Aorta (tissue), 5 donors: Measurements from ENCODE around the gene BRD4. TPM values are rescaled to one million over a fixed set of nuclear protein-coding genes. Genes with fewer than 3 reads are reported as not detected.

Experiments used
- ATAC-seq: fragments of 200-7000 bp; cut with Tn5 transposase; one replicate; pipeline ENCODE4 v1.9.1; 2022; ENCODE audit warnings: moderate library complexity; ENCODE audit not compliant: low FRiP score
- DNase-seq, 2 donors: peaks; one replicate each; pipeline ENCODE4 v3.0.0-alpha.2; 2020
- H3K27ac ChIP-seq, 2 donors: one replicate each; pipeline ENCODE4 v1.5.1; 2013; ENCODE audit warnings: low read length in 2 of 2, mild to moderate bottlenecking in 2 of 2, moderate library complexity in 2 of 2, control low read depth in 1 of 2, inconsistent platforms in 1 of 2, low read depth in 1 of 2
- H3K27me3 ChIP-seq, 2 donors: one replicate each; pipeline ENCODE4 v1.6.1; 2013; ENCODE audit warnings: control low read depth in 1 of 2, low read length in 1 of 2, mild to moderate bottlenecking in 1 of 2, moderate library complexity in 1 of 2; ENCODE audit not compliant: insufficient read depth in 2 of 2, control insufficient read depth in 1 of 2
- H3K36me3 ChIP-seq, 2 donors: one replicate each; pipeline ENCODE4 v1.6.1; 2013; ENCODE audit warnings: control low read depth in 1 of 2, low read length in 1 of 2, mild to moderate bottlenecking in 1 of 2; ENCODE audit not compliant: insufficient read depth in 2 of 2, control insufficient read depth in 1 of 2
- H3K4me1 ChIP-seq, 2 donors: one replicate each; pipeline ENCODE4 v1.6.1; 2013; ENCODE audit warnings: low read length in 2 of 2, control low read depth in 1 of 2, mild to moderate bottlenecking in 1 of 2, moderate library complexity in 1 of 2; ENCODE audit not compliant: insufficient read depth in 2 of 2, control insufficient read depth in 1 of 2
- H3K4me3 ChIP-seq, 2 donors: one replicate each; pipeline ENCODE4 v1.5.1; 2013; ENCODE audit warnings: low read length in 2 of 2, control low read depth in 1 of 2, mild to moderate bottlenecking in 1 of 2
- H3K9me3 ChIP-seq: one replicate; pipeline ENCODE4 v1.6.1; 2013; ENCODE audit warnings: mild to moderate bottlenecking, low read length; ENCODE audit not compliant: control insufficient read depth
- WGBS, 2 donors: extraction: QIAGEN DNeasy Blood & Tissue Kit; methylation state at CpG; one replicate each; pipeline ENCODE4 v1.1.7; 2013; 5-methylcytosine and 5-hydroxymethylcytosine counted together
- intact Hi-C, 2 donors: fragments of 100-400 bp; cut with DNase I; formaldehyde crosslinking; loops; one replicate each; pipeline versions ENCODE4 v1.14.2 to v1.15.0; 2022
- polyA plus RNA-seq, 2 donors: library from polyadenylated mRNA; stranded (reverse); fragments of 200-250 nt; gene quantifications; one replicate each; pipeline ENCODE4 v1.2.3, GENCODE V29; 2013
- total RNA-seq, 2 donors: library from RNA; stranded (reverse); fragmentation: NEBNext Ultra II Directional; extraction: Animal tissue kit (Norgen Biotek cat#: 25700); gene quantifications; one replicate each; pipeline ENCODE4 v1.2.1, GENCODE V29; 2021
- donor health status: healthy with polysubstance abuse.
- donor health status: Bipolar disorder and iron deficiency.
- donor health status: DM: no; HTN: no; CAD: no.
- donor health status: DM: no; HTN: no; CAD: no.
- donor health status: DM: yes; HTN: yes; CAD: no.

Gene BRD4
- total and polyA plus RNA-seq, 4 donors, result 12.3 to 126 (median 86.6) TPM

GRCh38 chr19:15257782-15258181 lies 74.6 kb downstream of the BRD4 start:
- H3K27me3 ChIP-seq, result no peaks in the 10 kb centered on the region
- 80 to 84% methylated on average over 6 of the region's 6 CpGs for WGBS, 2 donors
- ATAC-seq (no peak), DNase-seq (no peak)
- no peak overlapping the region for H3K4me3 ChIP-seq
- H3K36me3 ChIP-seq, result peaks cover 0 to 14% of the 10 kb centered on the region in 2 donors
- H3K27ac ChIP-seq, result no peak overlapping the region
- H3K4me1 ChIP-seq, result no peaks in the 10 kb centered on the region
- no peaks in the 10 kb centered on the region for H3K9me3 ChIP-seq
- intact Hi-C loops, result no loop called here

DNA sequence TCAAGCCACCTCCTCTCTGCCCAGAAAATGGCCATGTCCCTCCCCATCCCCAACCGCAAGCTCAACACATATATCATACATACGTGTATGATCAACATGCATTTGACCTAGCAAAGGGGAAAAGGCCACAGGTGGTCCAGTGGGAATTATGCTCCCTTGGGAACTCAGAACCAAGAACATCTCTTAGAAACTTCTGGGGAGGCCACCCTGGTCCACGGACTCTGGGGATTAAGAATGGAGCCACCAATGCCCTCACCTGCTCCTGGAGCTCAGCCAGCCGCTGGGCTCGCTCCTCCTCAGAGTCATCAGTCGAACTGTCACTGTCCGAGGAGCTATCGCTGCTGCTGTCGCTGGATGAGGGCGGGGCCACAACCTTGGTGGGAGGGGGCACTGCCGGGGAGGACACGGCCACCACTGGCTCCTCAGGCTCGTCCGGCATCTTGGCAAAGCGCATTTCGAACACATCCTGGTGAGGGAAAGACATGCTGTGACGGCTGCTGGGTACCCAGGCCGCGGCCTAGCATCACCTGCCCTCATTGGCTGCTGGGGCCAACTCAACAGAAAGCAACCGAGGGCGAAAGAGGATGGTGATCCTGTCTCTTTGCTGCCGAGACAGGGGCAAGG lies 75.5 kb downstream of the BRD4 start:
- Histone ChIP-seq H3K4me3 (no peak overlapping the region), H3K4me1 (no peaks in the 10 kb centered on the region), H3K27me3 (no peaks in the 10 kb centered on the region), H3K9me3 (no peaks in the 10 kb centered on the region), H3K36me3 (peaks cover 0 to 14% of the 10 kb centered on the region in 2 donors), H3K27ac (no peak overlapping the region)
- WGBS, 2 donors, result 82 to 86% methylated on average over 22 of the region's 22 CpGs
- DNase-seq (no peak), ATAC-seq (no peak)
- intact Hi-C loops, result no loop called here

- ATAC-seq (no peak), DNase-seq (no peak)
- 79 to 82% methylated on average over 22 of the region's 22 CpGs for WGBS, 2 donors
- no peaks in the 10 kb centered on the region for H3K9me3 ChIP-seq
- intact Hi-C loops, result no loop called here
- H3K27ac ChIP-seq, result no peak overlapping the region
- H3K36me3 ChIP-seq, result peaks cover 0 to 14% of the 10 kb centered on the region in 2 donors
- no peaks in the 10 kb centered on the region for H3K4me1 ChIP-seq
- no peaks in the 10 kb centered on the region for H3K27me3 ChIP-seq
- H3K4me3 ChIP-seq, result no peak overlapping the region
These were observed 76.9 kb downstream of the BRD4 start for GRCh38 chr19:15255359-15255990.

DNA sequence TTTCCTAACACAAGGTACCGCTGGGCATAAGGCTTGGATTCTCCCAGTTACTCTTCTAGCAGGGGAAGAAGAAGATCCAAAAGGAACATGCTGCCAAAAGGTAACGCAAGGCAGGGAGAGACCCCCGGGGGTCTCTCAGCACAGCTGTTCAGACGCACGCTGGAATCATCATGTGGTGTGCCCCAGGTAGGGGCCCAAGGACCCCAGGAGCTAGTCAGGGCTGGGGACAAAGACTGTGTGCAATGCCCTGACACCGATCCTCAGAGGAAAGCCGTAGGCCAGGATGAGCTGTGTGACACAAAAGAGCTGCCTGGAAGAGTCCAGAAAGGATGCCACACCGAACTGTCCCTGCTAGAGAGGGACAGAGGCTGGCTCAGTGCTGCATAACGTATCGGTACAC lies 77.8 kb downstream of the BRD4 start:
- Histone ChIP-seq H3K9me3 (no peaks in the 10 kb centered on the region), H3K27me3 (no peaks in the 10 kb centered on the region), H3K27ac (no peak overlapping the region), H3K4me3 (no peak overlapping the region), H3K4me1 (no peaks in the 10 kb centered on the region), H3K36me3 (peaks cover 0 to 14% of the 10 kb centered on the region in 2 donors)
- intact Hi-C loops, result loop anchor here in 1 of 2 donors (5.0 kb wide), 1 partner anchor 142 kb away; no protein-coding TSS in a partner anchor
- 85 to 87% methylated on average over 10 of the region's 10 CpGs for WGBS, 2 donors
- ATAC-seq, result no peak
- no peak for DNase-seq

GRCh38 chr19:15253513-15253912 lies 78.8 kb downstream of the BRD4 start:
- no peaks in the 10 kb centered on the region for H3K27me3 ChIP-seq
- intact Hi-C loops, result loop anchor here (2.0 to 5.0 kb wide), 3 partner anchors 75 to 141 kb away; no protein-coding TSS in a partner anchor
- ATAC-seq, result no peak
- H3K36me3 ChIP-seq, result peaks cover 0 to 11% of the 10 kb centered on the region in 2 donors
- H3K27ac ChIP-seq, result peak overlapping the region in 1 of 2 donors; percentile 93
- peak in 1 of 2 donors; percentile 62 for DNase-seq
- WGBS, 2 donors, result 40% methylated on average over 15 of the region's 15 CpGs
- H3K4me3 ChIP-seq, result no peak overlapping the region
- H3K9me3 ChIP-seq, result no peaks in the 10 kb centered on the region
- H3K4me1 ChIP-seq, result no peaks in the 10 kb centered on the region

- ATAC-seq (no peak), DNase-seq (no peak)
- Histone ChIP-seq H3K27ac (peak overlapping the region in 1 of 2 donors; percentile 93), H3K27me3 (no peaks in the 10 kb centered on the region), H3K4me1 (no peaks in the 10 kb centered on the region), H3K9me3 (no peaks in the 10 kb centered on the region), H3K4me3 (no peak overlapping the region), H3K36me3 (peaks cover 0 to 11% of the 10 kb centered on the region in 2 donors)
- intact Hi-C loops, result loop anchor here (2.0 to 5.0 kb wide), 3 partner anchors 74 to 141 kb away; no protein-coding TSS in a partner anchor
- WGBS, 2 donors, result 10 to 12% methylated on average over 7 of the region's 7 CpGs
These were observed 79.3 kb downstream of the BRD4 start for GRCh38 chr19:15253061-15253460.

DNA sequence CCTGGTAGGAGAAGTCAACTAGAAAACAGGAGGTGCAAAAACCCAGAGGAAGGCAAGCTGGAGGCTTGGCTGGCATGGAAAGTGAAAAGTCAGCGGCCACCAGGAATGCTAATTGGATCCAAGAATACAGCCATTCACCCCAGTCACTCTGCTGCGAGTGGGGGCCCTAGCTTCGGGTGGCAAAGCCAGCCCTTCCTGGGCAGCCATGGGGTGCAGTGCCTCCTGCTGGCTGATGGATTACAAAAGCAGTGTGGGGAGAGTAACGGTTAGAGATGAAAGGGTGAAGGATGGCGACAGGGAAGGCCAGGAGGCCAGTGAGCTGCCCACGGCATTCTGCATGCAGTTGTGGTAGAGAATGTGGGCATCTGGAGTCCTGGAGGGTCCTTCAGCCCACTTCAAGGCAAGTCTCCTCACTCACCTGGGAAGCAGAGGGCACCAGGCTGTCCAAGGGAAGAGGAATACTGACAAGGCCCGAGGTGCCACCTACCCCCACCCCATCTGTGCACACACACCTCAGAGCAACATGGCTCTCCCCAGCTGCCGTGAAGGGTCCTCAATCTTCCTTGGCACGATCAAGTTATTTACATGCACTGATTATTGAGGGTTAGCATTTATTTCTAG lies 79.8 kb downstream of the BRD4 start:
- no peaks in the 10 kb centered on the region for H3K9me3 ChIP-seq
- DNase-seq (peak; percentile 81 to 88), ATAC-seq (no peak)
- H3K4me1 ChIP-seq, result no peaks in the 10 kb centered on the region
- H3K27ac ChIP-seq, result peak overlapping the region; percentile 23 to 93
- WGBS, 2 donors, result 9 to 15% methylated on average over 9 of the region's 9 CpGs
- intact Hi-C loops, result loop anchor here (2.0 to 5.0 kb wide), 3 partner anchors 74 to 140 kb away; no protein-coding TSS in a partner anchor
- peaks cover 0 to 11% of the 10 kb centered on the region in 2 donors for H3K36me3 ChIP-seq
- no peak overlapping the region for H3K4me3 ChIP-seq
- H3K27me3 ChIP-seq, result no peaks in the 10 kb centered on the region

- Histone ChIP-seq H3K4me1 (no peaks in the 10 kb centered on the region), H3K36me3 (peaks cover 0 to 11% of the 10 kb centered on the region in 2 donors)
These were observed 80.5 kb downstream of the BRD4 start for GRCh38 chr19:15251749-15252397.

More at GRCh38 chr19:15251749-15252397, 80.5 kb downstream of the BRD4 start:
- WGBS, 2 donors, result 2 to 5% methylated on average over 14 of the region's 14 CpGs
- Histone ChIP-seq H3K9me3 (no peaks in the 10 kb centered on the region), H3K4me3 (no peak overlapping the region), H3K27me3 (no peaks in the 10 kb centered on the region), H3K27ac (peak overlapping the region; percentile 89 to 97)
- ATAC-seq (peak; percentile 84), DNase-seq (peak; percentile 92 to 93)
- intact Hi-C loops, result loop anchor here (1.0 to 5.0 kb wide), 5 partner anchors 51 to 140 kb away; partner anchors contain the start of gene NOTCH3 (in 1 of the 2)
